GM21737 (cell line): ENCODE results near the gene SLC22A5.
"Not testable (repeated sequence)": the region's sequence is repeated elsewhere in the genome, so short reads cannot be mapped to it uniquely, and the experiment has no call there.

ENCODE experiments used
- ATAC-seq: cut with Tn5 transposase; IDR thresholded peaks from one replicate; pipeline ENCODE4 v1.9.1; 2021; ENCODE audit warnings: mild to moderate bottlenecking, moderate library complexity; ENCODE audit not compliant: unreplicated experiment

Gene SLC22A5

DNA sequence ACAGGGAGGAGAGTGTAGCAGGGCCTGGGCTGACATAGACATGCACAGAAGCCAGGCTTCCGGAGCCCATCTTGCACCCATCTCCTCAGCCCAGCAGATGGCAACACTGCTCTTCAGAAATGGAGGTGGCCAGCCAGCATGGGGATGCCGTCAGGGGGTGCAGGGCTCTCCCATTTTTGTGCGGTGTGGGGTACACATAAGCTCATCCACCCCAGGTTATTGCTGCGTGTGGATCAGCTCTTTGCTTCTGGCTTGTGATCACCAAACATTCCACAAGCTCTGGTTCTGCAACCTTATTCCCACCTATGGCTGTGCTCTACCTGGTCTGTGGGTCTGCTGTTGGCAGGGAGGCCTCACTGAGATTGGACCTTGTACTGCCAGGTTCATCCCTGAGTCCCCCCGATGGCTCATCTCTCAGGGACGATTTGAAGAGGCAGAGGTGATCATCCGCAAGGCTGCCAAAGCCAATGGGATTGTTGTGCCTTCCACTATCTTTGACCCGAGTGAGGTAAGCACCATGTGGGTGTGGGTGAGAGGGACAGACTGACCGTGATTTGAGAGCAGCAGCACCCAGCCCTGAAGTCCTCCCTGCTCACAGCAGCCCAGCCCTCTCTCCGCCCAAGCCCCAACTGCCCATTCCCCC, 17.3 kb downstream of the SLC22A5 start:
- peak; percentile 80 for ATAC-seq

DNA sequence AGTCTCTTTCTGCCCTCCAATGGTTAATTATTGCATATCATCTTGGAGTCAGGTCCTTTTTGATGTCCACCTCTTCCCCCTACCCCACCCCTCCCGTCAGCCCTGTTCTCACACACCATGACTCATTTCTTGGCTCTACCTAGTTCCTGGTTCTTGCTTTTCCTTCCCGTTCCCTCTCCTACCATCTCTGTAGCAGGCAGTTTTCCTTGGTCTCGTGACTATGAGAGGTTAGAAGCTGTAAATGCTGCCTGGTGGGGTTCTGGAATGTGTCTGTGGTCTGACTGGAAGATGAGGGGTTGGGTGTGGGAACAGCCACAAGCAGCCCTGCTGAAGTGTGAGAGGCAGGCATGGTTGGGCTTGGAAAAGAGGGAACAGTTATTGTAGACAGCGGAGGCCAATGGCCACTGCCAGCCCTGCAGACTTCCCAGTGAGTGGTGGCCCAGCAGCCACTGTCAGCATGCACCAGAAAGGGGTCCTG, 18.2 kb downstream of the SLC22A5 start:
- ATAC-seq = no peak

DNA sequence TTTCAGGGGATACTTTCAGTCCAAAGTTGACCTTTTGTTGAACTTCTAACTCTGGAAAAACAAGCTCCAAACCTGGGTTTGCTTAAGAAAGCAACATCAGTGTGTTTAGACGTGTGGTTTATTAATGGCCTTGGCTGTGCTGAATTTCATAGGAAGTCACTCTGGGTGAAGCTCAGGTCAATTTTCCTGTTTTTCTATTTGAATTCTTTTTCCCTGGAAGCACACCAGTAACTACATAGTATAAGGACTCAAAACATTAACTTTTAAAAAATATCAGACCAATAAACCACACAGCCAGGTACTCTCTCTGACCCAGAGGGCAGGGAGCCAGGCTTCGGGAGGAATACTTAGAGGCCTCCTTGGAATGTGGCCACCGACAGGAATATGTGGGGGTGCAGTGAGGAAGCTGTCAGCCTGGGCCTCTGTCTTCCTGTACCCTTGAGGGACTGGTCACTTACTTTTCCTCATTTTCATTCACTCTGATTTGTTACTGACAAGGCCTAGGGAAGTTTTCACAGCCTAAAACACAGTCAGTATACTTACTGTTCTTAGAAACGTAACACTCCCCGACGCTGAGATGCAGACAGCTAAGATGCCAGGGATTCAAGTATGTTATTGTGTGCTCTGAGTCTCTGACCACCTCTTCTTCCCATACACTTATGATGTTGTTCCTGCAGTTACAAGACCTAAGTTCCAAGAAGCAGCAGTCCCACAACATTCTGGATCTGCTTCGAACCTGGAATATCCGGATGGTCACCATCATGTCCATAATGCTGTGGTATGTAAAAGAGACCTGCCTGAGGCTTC, 18.9 kb downstream of the SLC22A5 start:
- no peak for ATAC-seq

DNA sequence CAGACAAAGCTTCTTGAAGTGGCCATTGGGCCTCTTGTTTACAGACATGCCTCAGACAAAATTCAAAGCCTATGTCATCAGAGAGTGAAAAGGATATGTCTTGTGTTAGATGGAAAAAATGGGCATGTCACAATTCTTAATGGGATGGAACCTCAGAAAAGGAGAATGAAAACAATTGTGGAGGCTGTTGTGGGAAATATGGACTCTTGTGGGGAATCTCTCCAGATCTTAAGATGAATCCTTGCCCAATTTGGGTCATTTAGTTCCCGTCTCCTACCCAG, 19.5 kb downstream of the SLC22A5 start:
- ATAC-seq = no peak

DNA sequence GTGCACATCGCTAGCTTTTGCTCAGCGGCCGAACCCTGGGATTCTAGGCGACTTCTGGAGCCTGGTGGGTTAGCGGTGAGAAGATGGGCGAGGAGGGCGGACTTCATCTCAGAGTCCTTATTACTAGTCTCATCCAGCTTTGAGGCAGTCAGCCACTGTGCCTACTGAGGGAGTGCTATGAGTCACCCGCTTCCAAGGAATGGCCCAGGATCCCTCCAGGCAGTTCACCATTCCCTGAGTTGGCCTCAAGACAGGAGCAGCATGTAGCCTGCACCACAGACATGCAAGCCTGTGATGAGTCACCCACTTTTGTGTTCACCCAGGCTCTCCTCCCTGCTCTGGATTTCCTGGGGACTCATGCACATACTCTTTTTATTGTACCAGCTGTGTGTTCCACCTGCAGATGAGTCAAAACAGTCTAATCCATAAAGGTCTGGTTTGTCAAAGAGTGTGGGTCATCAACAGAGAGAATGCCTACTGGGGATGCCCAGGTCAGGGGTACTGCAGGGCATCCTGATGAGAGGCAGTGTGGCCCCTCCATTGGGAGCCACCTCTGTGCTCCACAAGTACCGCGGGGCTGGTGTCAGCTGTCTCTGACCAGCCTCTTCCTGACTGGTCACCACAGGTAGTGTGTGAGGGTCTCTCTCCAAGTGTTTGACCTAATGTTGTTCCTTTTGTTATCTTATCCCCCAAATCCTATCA, 20.2 kb downstream of the SLC22A5 start:
- ATAC-seq = no peak

DNA sequence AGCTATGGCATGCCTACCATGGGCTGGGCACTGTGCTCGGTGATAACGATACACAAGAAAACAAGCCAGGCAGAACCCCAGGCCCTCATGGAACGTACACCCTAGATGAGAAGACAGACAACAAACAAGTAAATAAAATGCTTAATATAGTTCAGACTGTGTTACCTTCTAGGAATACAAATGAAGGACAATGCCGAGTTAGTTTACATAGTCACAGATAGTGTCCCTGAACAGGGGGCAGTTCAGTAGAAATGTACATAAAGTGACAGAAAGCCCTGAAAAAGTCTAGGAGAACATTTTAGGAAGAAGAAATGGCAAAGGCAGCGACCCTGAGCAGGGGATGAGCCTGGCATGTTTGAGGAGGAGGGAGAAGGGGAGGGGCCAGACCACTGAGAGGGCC, 21.7 kb downstream of the SLC22A5 start:
- ATAC-seq = no peak

DNA sequence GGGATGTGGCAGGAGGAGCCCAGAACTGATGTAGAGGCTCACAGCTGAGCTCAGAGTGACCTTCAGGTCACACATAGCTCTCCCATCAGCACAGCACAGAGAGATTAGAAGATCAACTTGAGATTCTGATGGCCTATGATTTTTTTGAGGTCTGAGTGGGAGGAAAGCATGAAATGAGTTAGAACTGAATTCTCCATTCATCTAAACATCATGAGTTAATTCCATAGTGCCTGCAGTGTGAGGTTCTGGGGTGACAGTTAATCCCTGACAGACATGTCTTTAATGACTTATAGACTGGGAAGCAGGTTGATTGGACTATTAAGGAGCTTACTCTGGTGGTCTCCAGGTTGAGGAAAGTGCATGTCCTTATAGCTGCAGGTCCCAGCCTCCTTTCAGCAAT, 22.4 kb downstream of the SLC22A5 start:
- no peak for ATAC-seq

DNA sequence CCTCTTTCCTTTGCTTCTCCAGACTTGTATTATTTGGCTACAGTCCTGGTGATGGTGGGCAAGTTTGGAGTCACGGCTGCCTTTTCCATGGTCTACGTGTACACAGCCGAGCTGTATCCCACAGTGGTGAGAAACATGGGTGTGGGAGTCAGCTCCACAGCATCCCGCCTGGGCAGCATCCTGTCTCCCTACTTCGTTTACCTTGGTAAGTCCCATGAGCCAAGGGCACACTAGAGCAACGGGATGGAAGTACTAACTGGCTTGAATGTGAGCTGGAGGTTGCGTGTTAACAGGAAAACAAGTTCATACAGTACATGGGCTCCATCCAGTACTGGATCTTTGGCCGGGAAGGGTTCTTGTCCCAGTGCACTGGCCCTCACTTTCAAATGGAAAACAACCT, 22.9 kb downstream of the SLC22A5 start:
- no peak for ATAC-seq

DNA sequence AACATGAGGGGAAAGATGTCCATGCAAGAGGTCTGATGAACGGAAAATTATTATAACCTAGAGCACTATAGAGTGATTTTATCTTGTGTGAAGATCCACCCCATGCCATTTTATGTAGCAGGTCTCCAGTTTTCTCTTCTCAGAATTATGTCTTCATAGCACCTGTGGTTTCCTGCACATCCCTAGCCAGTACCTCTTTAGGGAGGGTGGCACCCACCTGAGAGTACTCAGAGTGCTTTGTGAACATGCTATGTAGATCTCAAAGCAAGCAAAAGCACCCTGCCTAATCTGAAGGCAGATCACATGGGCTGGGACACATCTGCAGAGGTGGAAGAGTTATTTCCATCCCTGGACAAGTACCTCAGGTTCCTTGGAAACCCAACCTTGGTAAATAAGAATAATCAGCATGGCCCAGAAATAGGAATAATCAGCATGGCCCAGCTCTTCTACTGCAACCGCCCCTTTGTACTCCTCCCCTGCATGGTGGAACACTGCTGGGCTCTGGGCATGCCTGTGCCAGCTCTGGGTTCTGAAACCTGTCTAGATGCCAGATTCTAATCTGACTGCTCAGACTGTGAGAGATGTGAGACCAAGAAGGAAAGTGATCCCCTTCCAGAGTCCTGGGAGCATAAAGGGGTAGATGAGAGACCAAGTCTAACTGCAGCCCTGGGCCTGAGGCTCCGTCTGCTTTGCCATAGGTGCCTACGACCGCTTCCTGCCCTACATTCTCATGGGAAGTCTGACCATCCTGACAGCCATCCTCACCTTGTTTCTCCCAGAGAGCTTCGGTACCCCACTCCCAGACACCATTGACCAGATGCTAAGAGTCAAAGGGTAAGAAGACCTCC, 23.7 kb downstream of the SLC22A5 start:
- ATAC-seq = no peak

DNA sequence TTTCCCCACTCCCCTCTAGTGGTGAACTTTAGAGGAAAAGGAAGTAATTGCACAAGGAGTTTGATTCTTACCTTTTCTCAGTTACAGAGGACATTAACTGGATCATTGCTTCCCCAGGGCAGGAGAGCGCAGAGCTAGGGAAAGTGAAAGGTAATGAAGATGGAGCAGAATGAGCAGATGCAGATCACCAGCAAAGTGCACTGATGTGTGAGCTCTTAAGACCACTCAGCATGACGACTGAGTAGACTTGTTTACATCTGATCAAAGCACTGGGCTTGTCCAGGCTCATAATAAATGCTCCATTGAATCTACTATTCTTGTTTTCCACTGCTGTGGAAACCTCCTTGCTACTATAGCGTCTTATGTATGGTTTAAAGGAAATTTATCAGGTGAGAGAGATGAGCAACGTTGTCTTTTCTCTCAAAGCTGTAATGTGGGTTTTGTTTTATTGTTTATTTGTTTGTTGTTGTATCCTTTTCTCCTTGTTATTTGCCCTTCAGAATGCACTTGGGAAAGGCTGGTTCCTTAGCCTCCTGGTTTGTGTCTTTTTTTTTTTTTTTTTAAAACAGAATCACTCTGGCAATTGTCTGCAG, 25.3 kb downstream of the SLC22A5 start:
- ATAC-seq = peak; percentile 86

DNA sequence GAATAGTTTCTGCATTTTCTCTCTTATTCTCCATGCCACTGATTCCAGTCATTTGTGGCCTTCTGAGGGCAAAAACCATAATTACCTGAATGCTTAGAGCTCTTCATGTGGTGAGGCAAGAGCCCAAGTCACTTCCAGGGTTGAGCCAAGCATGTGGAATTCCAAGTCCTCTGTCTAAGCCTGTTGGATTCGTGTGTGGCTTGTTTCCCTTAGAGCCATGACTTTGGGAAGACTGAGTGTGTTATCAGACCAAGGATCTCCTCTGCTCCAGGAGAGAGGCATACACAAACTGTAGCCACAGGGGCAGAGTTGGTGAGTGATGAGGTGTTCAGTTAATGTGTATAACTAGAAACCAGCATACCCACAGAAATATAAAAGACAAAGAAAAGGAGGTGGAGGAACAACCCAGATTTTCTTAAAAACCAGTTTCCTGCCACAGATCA, 27.1 kb downstream of the SLC22A5 start:
- ATAC-seq = no peak

DNA sequence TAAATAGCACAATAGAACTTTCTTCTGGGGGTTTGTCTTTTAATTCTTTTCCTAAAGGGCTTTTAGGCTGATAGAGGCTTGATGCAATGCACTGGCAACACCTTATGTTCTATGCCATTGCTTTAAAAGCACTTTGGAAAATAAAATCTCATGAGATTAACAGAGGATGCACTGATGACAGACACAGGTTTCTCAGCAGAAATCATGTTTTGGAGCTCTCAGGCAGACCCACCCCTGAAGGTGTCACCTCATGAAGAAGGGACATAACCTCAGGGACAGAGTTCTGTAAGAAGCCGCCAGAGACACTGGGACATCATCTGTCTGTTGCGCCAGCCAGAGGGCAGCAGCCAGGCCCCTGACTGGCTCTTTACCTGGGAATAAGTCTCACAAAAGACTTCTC, 27.7 kb downstream of the SLC22A5 start:
- ATAC-seq = no peak

DNA sequence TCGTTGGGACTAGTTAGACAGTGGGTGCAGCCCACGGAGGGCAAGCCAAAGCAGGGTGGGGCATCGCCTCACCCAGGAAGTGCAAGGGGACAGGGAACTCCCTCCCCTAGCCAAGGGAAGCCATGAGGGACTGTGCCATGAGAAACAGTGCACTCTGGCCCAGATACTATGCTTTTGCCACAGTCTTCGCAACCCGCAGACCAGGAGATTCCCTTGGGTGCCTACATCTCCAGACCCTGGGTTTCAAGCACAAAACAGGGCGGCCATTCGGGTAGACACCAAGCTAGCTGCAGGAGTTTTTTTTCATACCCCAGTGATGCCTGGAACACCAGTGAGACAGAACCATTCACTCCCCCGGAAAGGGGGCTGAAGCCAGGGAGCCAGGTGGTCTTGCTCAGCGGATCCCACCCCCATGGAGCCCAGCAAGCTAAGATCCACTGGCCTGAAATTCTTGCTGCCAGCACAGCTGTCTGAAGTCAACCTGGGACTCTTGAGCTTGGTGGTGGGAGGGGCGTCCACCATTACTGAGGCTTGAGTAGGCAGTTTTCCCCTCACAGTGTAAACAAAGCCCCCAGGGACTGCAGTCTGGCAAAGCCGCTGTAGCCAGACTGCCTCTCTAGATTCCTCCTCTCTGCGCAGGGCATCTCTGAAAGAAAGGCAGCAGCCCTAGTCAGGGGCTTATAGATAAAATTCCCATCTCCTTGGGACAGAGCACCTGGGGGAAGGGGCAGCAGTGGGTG, 28.6 kb downstream of the SLC22A5 start:
- ATAC-seq = not testable (repeated sequence)

DNA sequence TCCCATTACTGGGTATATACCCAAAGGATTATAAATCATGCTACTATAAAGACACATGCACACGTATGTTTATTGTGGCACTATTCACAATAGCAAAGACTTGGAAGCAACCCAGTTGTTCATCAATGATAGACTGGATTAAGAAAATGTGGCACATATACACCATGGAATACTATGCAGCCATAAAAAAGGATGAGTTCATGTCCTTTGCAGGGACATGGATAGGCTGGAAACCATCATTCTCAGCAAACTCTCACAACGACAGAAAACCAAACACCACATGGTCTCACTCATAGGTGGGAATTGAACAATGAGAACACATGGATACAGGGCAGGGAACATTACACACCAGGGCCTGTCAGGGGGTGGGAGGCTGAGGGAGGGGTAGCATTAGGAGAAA, 34.5 kb downstream of the SLC22A5 start:
- not testable (repeated sequence) for ATAC-seq

DNA sequence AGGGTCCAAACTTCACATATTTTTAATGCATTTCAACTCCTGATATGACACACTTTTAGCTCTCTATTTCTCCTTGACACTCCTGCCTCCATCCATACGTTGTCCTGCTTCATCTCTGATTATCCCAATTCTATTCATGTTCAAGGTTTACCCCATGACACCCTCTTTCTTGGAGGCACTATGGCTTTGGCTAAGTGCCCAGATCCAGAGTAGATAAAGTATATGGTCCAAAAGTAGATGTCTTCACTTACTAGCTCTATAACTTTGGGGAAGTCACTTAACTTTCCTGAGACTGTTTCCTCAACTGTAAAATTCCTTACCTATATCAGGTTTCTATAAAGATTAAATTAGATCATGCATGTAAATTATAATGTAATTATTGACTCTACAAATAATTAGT, 36.1 kb downstream of the SLC22A5 start:
- no peak for ATAC-seq

DNA sequence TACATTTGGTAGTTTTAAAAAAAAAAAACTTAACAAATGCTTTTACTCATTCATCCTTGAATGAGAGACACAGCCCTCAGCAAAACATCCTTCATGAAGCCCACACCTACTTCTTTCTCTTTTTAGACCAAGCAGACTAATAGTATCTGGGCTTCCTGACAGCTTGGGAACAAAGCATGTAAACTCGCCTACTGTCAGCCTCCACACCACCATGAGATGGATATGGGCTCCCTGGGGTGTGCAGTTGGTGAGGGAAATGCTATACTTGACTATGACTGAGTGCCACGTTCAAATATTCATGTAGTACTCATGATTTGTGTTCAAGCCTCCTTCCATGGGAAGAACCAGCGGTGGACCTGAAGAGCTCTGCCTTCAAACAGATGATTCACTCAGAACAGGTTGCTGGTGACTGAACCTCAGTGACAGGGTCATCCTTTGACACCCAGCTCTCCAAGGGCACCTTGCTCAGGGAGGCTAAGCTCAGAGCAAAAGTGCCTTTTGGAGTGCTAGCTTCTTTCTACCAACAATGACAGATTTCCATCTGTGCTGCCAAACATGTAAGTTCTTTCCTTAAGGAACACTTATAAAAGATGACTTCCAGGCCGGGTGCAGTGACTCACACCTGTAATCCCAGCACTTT, 36.8 kb downstream of the SLC22A5 start:
- ATAC-seq = no peak

DNA sequence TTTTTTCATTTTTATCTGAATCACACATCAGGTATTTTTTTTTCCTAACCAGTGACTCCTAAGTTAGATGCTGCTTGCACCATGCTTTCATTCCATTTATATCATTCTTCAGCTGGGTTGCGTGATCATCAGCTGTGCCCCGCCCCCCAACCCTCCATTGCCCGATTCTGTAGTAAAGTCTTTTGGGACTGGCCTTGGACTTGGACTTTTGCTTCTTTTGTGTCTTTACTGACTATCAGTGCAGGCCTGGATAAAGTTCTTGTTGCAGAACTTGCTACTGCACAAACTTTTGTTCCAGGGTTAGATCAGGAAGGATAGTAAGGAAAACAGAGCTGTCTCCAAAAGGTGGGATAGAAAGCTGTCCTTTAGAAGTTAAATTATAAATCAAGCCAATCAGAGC, 38.5 kb downstream of the SLC22A5 start:
- ATAC-seq = no peak

DNA sequence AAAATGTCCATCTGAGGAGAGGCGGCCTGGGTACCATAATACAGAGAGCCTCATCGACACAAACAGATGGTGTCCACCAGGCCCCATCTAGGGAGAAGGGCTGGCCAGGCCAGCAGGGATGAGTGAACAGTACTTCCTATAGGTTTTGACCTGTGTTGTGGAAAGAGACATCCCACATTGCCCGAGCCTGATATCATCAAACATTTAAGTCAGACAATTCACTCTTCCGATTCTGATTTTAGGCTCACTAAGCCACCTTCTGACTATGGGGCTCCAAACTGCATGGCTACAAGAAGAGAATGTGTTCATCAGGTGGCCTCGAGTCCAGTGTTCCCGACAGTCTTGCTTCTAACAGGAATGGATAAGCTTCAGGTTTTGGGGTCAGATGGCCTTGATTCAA, 38.9 kb downstream of the SLC22A5 start:
- no peak for ATAC-seq

DNA sequence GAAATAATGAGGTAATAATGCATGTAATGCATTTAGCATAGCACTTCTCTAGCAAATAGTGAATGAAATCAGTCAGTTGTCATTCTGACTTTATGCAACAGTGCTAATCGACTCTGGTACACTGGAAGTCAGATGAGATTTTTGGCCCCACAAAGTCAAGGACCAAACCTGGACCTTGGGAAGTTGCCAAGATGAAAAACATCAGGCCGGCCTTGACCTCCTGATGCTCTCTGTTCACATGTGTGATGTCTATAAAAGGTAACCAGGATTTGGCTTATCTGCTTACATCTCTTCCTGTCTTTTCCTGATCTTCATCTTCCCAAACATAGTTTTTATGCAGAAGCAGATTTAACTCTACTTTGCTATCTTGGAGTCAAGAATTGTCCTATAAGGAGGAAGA, 39.5 kb downstream of the SLC22A5 start:
- ATAC-seq = no peak
